NB4 (cell line): ENCODE data around the gene RAB11A.

Source experiments
- DNase-seq: peaks from one replicate; pipeline ENCODE4 v3.0.0; 2010; ENCODE audit warnings: low read depth
- H3K4me3 ChIP-seq: one replicate; pipeline ENCODE4 v1.5.1; 2011; ENCODE audit warnings: mild to moderate bottlenecking, low read depth, low read length, moderate library complexity
- MYC ChIP-seq: IDR thresholded peaks from 2 replicates; pipeline ENCODE4 v1.6.1; 2011; ENCODE audit warnings: low read depth, low read length
- POLR2A ChIP-seq: IDR thresholded peaks from 2 replicates; pipeline ENCODE4 v1.6.1; 2011; ENCODE audit warnings: mild to moderate bottlenecking; ENCODE audit not compliant: insufficient read length; ENCODE audit errors: extremely low read depth
- TF ChIP-seq, protein P1 (sequence below): IDR thresholded peaks from 2 replicates; pipeline ENCODE4 v1.6.1; 2011; ENCODE audit warnings: low read depth, low read length
- TF ChIP-seq, protein P2 (sequence below): IDR thresholded peaks from one replicate; pipeline ENCODE4 v1.5.1; 2012; ENCODE audit warnings: low read depth, low read length

RAB11A gene

GRCh38 chr15:65917936-65918335 is 48.6 kb downstream of the RAB11A start:
- TF ChIP-seq MYC: no peak
- TF ChIP-seq, protein P1, sequence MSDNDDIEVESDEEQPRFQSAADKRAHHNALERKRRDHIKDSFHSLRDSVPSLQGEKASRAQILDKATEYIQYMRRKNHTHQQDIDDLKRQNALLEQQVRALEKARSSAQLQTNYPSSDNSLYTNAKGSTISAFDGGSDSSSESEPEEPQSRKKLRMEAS: no peak
- TF ChIP-seq POLR2A: no peak
- no peak for DNase-seq
- H3K4me3 ChIP-seq: no peak overlapping the region

DNA sequence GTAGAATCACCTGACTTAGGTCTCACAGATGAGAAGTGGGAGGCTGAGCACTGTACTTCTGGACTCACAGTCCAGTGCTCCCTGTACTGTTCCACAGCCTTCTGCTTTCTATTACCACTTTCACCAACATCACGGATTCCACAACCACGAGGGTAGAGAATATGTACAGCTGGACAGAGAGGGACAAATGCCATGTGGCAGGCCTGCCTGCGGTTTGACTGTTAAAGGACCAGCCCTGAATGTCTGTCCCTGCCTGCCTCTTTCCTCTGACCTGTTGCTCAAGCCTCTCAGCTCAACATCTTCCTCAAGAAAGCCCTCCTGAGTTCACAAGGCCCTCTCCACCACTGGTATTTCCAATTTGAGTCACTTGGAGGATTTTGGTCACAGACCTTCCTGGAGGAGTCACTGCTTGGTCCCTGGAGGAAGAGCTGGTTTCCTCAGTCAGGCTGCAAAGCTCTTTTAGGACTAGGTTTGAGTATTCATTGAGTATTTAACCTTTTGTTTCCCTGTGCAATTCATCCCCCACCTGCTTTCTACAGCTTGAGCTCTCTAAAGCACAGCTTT is 49.1 kb downstream of the RAB11A start:
- no peak overlapping the region for H3K4me3 ChIP-seq
- DNase-seq: peak; percentile 9
- TF ChIP-seq, protein P2, sequence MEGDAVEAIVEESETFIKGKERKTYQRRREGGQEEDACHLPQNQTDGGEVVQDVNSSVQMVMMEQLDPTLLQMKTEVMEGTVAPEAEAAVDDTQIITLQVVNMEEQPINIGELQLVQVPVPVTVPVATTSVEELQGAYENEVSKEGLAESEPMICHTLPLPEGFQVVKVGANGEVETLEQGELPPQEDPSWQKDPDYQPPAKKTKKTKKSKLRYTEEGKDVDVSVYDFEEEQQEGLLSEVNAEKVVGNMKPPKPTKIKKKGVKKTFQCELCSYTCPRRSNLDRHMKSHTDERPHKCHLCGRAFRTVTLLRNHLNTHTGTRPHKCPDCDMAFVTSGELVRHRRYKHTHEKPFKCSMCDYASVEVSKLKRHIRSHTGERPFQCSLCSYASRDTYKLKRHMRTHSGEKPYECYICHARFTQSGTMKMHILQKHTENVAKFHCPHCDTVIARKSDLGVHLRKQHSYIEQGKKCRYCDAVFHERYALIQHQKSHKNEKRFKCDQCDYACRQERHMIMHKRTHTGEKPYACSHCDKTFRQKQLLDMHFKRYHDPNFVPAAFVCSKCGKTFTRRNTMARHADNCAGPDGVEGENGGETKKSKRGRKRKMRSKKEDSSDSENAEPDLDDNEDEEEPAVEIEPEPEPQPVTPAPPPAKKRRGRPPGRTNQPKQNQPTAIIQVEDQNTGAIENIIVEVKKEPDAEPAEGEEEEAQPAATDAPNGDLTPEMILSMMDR: no peak
- no peak for TF ChIP-seq POLR2A
- TF ChIP-seq MYC: no peak
- TF ChIP-seq, protein P1: no peak

DNA sequence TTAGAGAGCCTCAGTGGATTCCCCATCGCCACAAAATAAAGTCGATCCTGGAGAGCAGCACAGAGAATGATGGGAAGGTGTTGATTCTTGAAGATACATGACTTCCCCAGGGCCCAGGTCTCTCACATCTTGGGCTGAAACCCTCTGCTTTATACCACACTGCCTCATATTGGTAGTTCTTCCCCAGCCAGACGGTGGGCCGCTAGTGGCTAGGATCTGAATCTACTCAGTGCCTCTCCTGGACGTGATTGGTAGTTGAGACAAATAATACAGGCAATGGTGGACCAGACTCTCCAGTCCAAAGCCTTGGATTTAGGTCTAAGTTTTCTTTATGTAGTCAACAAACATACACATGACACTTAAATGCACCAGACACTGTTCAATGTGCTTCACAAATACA is 49.7 kb downstream of the RAB11A start:
- TF ChIP-seq, protein P2: no peak
- no peak for DNase-seq
- no peak overlapping the region for H3K4me3 ChIP-seq

DNA sequence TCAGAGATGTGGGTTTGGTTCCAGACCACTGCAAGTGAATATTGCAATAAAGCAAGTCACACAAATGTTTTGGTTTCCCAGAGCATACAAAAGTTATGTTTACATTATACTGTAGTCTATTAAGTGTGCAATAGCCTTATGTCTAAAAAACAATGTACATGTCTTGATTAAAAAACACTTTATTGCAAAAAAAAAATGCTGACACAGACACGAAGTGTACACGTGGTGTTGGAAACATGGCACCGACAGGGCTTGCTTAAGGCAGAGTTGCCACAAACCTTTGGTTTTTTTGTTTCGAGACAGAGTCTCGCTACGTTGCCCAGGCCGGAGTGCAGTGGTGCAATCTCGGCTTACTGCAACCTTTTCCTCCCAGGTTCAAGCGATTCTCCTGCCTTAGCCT is 50.1 kb downstream of the RAB11A start:
- TF ChIP-seq MYC: no peak
- no peak for TF ChIP-seq POLR2A
- TF ChIP-seq, protein P1: no peak
- TF ChIP-seq, protein P2: no peak
- no peak overlapping the region for H3K4me3 ChIP-seq
- no peak for DNase-seq

DNA sequence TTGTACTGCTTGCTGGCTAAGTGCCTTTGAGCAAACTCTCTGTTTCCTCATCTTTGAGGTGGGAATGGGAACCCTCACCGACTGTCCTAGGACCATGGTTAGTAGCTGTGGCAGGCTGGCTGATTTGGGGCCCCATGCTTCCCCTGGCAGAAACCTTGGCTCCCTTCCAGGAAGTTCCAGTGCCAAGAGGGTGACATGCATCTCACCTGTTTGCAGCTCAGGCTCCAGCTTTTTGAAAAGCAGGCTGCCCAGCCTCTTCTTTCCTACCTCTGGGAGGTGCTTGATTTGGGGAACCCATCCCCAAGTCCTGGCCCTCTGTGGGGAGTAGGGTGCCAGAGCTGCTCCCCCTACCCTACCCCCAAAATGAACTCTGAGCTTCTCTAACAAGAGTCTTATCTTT is 50.8 kb downstream of the RAB11A start:
- no peak for DNase-seq
- no peak overlapping the region for H3K4me3 ChIP-seq
- TF ChIP-seq, protein P2: no peak
- TF ChIP-seq POLR2A: no peak
- TF ChIP-seq MYC: no peak
- TF ChIP-seq, protein P1: no peak

- DNase-seq: no peak
- H3K4me3 ChIP-seq: no peak overlapping the region
- TF ChIP-seq POLR2A (no peak), MYC (no peak)
- TF ChIP-seq, protein P2: no peak
- TF ChIP-seq, protein P1: no peak
These were observed 51.6 kb downstream of the RAB11A start for GRCh38 chr15:65920825-65921309.
